Esophagus muscularis mucosa (tissue), 4 donors: ENCODE results near the gene RDX. TPM values are rescaled to one million over a fixed set of nuclear protein-coding genes. Genes with fewer than 3 reads are reported as not detected.

Experiments
- DNase-seq: peaks from one replicate; pipeline ENCODE4 v3.0.0-alpha.2; 2017; ENCODE audit errors: extremely low spot score
- H3K27ac ChIP-seq, 4 donors: fragments of 200-600 bp; sonication (generic); replicated peaks in 1 of 4; 1 replicate in 3 of 4; 2 replicates in 1 of 4; pipeline ENCODE4 v1.5.1; 2016 to 2019; ENCODE audit warnings: mild to moderate bottlenecking in 1 of 4
- H3K27me3 ChIP-seq, 4 donors: fragments of 200-600 bp; sonication (generic); one replicate each; pipeline versions ENCODE4 v1.5.1 to v1.6.0; 2016 to 2019
- H3K36me3 ChIP-seq, 4 donors: fragments of 200-600 bp; sonication (generic); one replicate each; pipeline ENCODE4 v1.5.1; 2016 to 2019
- H3K4me1 ChIP-seq, 4 donors: fragments of 200-600 bp; sonication (generic); one replicate each; pipeline ENCODE4 v1.5.1; 2016 to 2019
- H3K4me3 ChIP-seq, 4 donors: fragments of 200-600 bp; sonication (generic); 1 replicate in 2 of 4; 2 replicates in 2 of 4; pipeline ENCODE4 v1.5.1; 2016 to 2019; ENCODE audit warnings: mild to moderate bottlenecking in 4 of 4, moderate library complexity in 1 of 4
- H3K9me3 ChIP-seq, 4 donors: fragments of 200-600 bp; sonication (generic); 1 replicate in 3 of 4; 2 replicates in 1 of 4; pipeline ENCODE4 v1.5.1; 2016 to 2019
- CTCF ChIP-seq, 3 experiments: fragments of 200-600 bp in 2 of 3; fragments of 450-650 bp in 1 of 3; sonication (generic) in 2 of 3; IDR thresholded peaks; one replicate each; pipeline ENCODE4 v1.5.1; 2017 to 2019; ENCODE audit warnings: antibody characterized with exemption in 3 of 3, mild to moderate bottlenecking in 2 of 3, moderate library complexity in 1 of 3
- EP300 ChIP-seq: sonication (generic); formaldehyde crosslinking; IDR thresholded peaks from one replicate; pipeline ENCODE4 v1.6.1; 2017; ENCODE audit warnings: antibody characterized with exemption
- POLR2A ChIP-seq: fragments of 450-650 bp; IDR thresholded peaks from one replicate; pipeline ENCODE4 v1.6.1; 2017; ENCODE audit warnings: antibody characterized with exemption, moderate library complexity, mild to moderate bottlenecking, low read depth
- POLR2AphosphoS5 ChIP-seq, 2 donors: sonication (generic); formaldehyde crosslinking; IDR thresholded peaks; one replicate each; pipeline ENCODE4 v1.6.1; 2017; ENCODE audit warnings: antibody characterized with exemption in 2 of 2
- WGBS: methylation state at CpG from one replicate; pipeline ENCODE4 v1.1.5; 2018; 5-methylcytosine and 5-hydroxymethylcytosine counted together
- intact Hi-C: fragments of 100-400 bp; cut with DNase I; formaldehyde crosslinking; loops from one replicate; pipeline ENCODE4 v1.15.1; 2023
- total RNA-seq, 4 donors: library from RNA; depleted of rRNA; stranded (reverse); fragments of >200 nt; gene quantifications; one replicate each; pipeline versions ENCODE4 v1.1.0 to v1.2.1, GENCODE V29; 2016

Gene RDX
- total RNA-seq, 4 donors from 2014 or later, result 86.6 to 105 (median 90.4) TPM

- no peaks in the 10 kb centered on the region for H3K4me1 ChIP-seq
- no peak overlapping the region for H3K4me3 ChIP-seq
- WGBS, result 95% methylated on average over 9 of the region's 9 CpGs
- H3K27ac ChIP-seq, result no peak overlapping the region
- no peak for DNase-seq
- H3K9me3 ChIP-seq, result no peaks in the 10 kb centered on the region
- TF ChIP-seq EP300, result no peak
- TF ChIP-seq POLR2AphosphoS5 (IDR thresholded peaks at IDR 0.05), result no peak
- no peak for TF ChIP-seq POLR2A
- TF ChIP-seq CTCF (IDR thresholded peaks at IDR 0.05), result no peak
- no peaks in the 10 kb centered on the region for H3K27me3 ChIP-seq
- H3K36me3 ChIP-seq, result peaks cover 10 to 42% (median 24%) of the 10 kb centered on the region in 4 donors
- intact Hi-C loops, result no loop called here
These were observed 137.9 kb downstream of the RDX start for GRCh38 chr11:110158317-110159200.

GRCh38 chr11:110156503-110156902 is 139.9 kb downstream of the RDX start:
- WGBS, result 95% methylated on average over 4 of the region's 4 CpGs

GRCh38 chr11:110153474-110153873 is 142.9 kb downstream of the RDX start:
- TF ChIP-seq CTCF (IDR thresholded peaks at IDR 0.05) (no peak), POLR2A (no peak), POLR2AphosphoS5 (IDR thresholded peaks at IDR 0.05) (no peak), EP300 (no peak)
- H3K27me3 ChIP-seq, result no peaks in the 10 kb centered on the region
- DNase-seq, result no peak
- H3K27ac ChIP-seq, result no peak overlapping the region
- intact Hi-C loops, result no loop called here
- no peak overlapping the region for H3K4me3 ChIP-seq
- no peaks in the 10 kb centered on the region for H3K9me3 ChIP-seq
- peaks cover 0 to 19% (median 10%) of the 10 kb centered on the region in 4 donors for H3K4me1 ChIP-seq
- peaks cover 0 to 13% (median 1%) of the 10 kb centered on the region in 4 donors for H3K36me3 ChIP-seq

More at GRCh38 chr11:110156503-110156902, 139.9 kb downstream of the RDX start:
- Histone ChIP-seq H3K4me1 (peaks cover 0 to 11% (median 0%) of the 10 kb centered on the region in 4 donors), H3K9me3 (no peaks in the 10 kb centered on the region), H3K27ac (no peak overlapping the region), H3K36me3 (peaks cover 11 to 38% (median 20%) of the 10 kb centered on the region in 4 donors), H3K27me3 (no peaks in the 10 kb centered on the region), H3K4me3 (no peak overlapping the region)
- intact Hi-C loops, result no loop called here
- TF ChIP-seq EP300, result no peak
- DNase-seq, result no peak

- H3K27me3 ChIP-seq, result no peaks in the 10 kb centered on the region
- peaks cover 6 to 28% (median 21%) of the 10 kb centered on the region in 4 donors for H3K4me1 ChIP-seq
- intact Hi-C loops, result no loop called here
- H3K27ac ChIP-seq, result no peak overlapping the region
- no peak for DNase-seq
- H3K4me3 ChIP-seq, result no peak overlapping the region
- H3K9me3 ChIP-seq, result no peaks in the 10 kb centered on the region
- peaks cover 0 to 11% (median 1%) of the 10 kb centered on the region in 4 donors for H3K36me3 ChIP-seq
- 45% methylated on average over 1 of the region's 1 CpG for WGBS
- TF ChIP-seq EP300 (no peak), POLR2AphosphoS5 (IDR thresholded peaks at IDR 0.05) (no peak)
These were observed 144.2 kb downstream of the RDX start for GRCh38 chr11:110152199-110152598.

GRCh38 chr11:110148775-110149744 is 147.4 kb downstream of the RDX start:
- TF ChIP-seq POLR2AphosphoS5 (IDR thresholded peaks at IDR 0.05) (no peak), CTCF (IDR thresholded peaks at IDR 0.05) (no peak), EP300 (no peak), POLR2A (no peak)
- no peaks in the 10 kb centered on the region for H3K27me3 ChIP-seq
- no peaks in the 10 kb centered on the region for H3K9me3 ChIP-seq
- intact Hi-C loops, result no loop called here
- no peak overlapping the region for H3K27ac ChIP-seq
- peaks cover 0 to 7% (median 1%) of the 10 kb centered on the region in 4 donors for H3K36me3 ChIP-seq
- H3K4me1 ChIP-seq, result peaks cover 6 to 28% (median 23%) of the 10 kb centered on the region in 4 donors
- DNase-seq, result no peak
- 69% methylated on average over 9 of the region's 9 CpGs for WGBS
- no peak overlapping the region for H3K4me3 ChIP-seq
